GM21737 (cell line): ENCODE measurements around the gene GLI2.

ENCODE experiments used
- ATAC-seq: cut with Tn5 transposase; IDR thresholded peaks from one replicate; pipeline ENCODE4 v1.9.1; 2021; ENCODE audit warnings: mild to moderate bottlenecking, moderate library complexity; ENCODE audit not compliant: unreplicated experiment

The GLI2 gene

GRCh38 chr2:120754067-120754960 lies 18.6 kb downstream of the GLI2 start:
- ATAC-seq = no peak

- ATAC-seq = no peak
These were observed 22.8 kb downstream of the GLI2 start for GRCh38 chr2:120758181-120759144.

- no peak for ATAC-seq
These were observed 24.1 kb downstream of the GLI2 start for GRCh38 chr2:120759543-120760331.

GRCh38 chr2:120760446-120761135 lies 24.9 kb downstream of the GLI2 start:
- no peak for ATAC-seq

- ATAC-seq = no peak
These were observed 25.6 kb downstream of the GLI2 start for GRCh38 chr2:120761164-120761861.

GRCh38 chr2:120761911-120762310 lies 26.2 kb downstream of the GLI2 start:
- no peak for ATAC-seq

GRCh38 chr2:120762341-120763061 lies 26.8 kb downstream of the GLI2 start:
- ATAC-seq = no peak

GRCh38 chr2:120763508-120763907 lies 27.8 kb downstream of the GLI2 start:
- ATAC-seq = no peak

- ATAC-seq = no peak
These were observed 28.3 kb downstream of the GLI2 start for GRCh38 chr2:120763931-120764330.

GRCh38 chr2:120764492-120764891 lies 28.8 kb downstream of the GLI2 start:
- no peak for ATAC-seq

- ATAC-seq = no peak
These were observed 29.5 kb downstream of the GLI2 start for GRCh38 chr2:120764991-120765677.

GRCh38 chr2:120765678-120766469 lies 30.2 kb downstream of the GLI2 start:
- no peak for ATAC-seq

GRCh38 chr2:120766470-120767351 lies 31.0 kb downstream of the GLI2 start:
- ATAC-seq = no peak

- ATAC-seq = no peak
These were observed 31.9 kb downstream of the GLI2 start for GRCh38 chr2:120767486-120768005.

GRCh38 chr2:120768112-120769048 lies 32.7 kb downstream of the GLI2 start:
- no peak for ATAC-seq
